ENCODE results near the gene PHYHD1.

The PHYHD1 gene

GRCh38 chr9:128921881-128922763 is 1.3 kb downstream of the PHYHD1 start:
- no peak overlapping the region for H3K27ac ChIP-seq (ENCODE audit: low read length)
- DNase-seq (ENCODE audit: low read depth, low spot score), result peak; percentile 74

GRCh38 chr9:128923493-128923883 is 2.7 kb downstream of the PHYHD1 start:
- H3K4me3 ChIP-seq (ENCODE audit: low read length), result no peak overlapping the region
- H3K27me3 ChIP-seq (ENCODE audit: control insufficient read depth, insufficient read depth, low read length), result no peaks in the 10 kb centered on the region
- no CpG with 5 or more reads among the region's 6 CpGs for WGBS (ENCODE audit: insufficient coverage, insufficient read length)
- no peaks in the 10 kb centered on the region for H3K36me3 ChIP-seq (ENCODE audit: control insufficient read depth, insufficient read depth, low read length)
- H3K4me1 ChIP-seq (ENCODE audit: control insufficient read depth, insufficient read depth, low read length), result 0 out of 2 replicates have a peak, but pooled peaks cover 1% of the 10 kb centered on the region
- H3K27ac ChIP-seq (ENCODE audit: low read length), result no peak overlapping the region
- H3K9me3 ChIP-seq (ENCODE audit: control insufficient read depth, insufficient read depth, low read length), result no peaks in the 10 kb centered on the region
- no peak for DNase-seq (ENCODE audit: low read depth, low spot score)

More at GRCh38 chr9:128921881-128922763, 1.3 kb downstream of the PHYHD1 start:
- Histone ChIP-seq H3K9me3 (ENCODE audit: control insufficient read depth, insufficient read depth, low read length) (no peaks in the 10 kb centered on the region), H3K36me3 (ENCODE audit: control insufficient read depth, insufficient read depth, low read length) (peaks cover 10% of the 10 kb centered on the region), H3K4me1 (ENCODE audit: control insufficient read depth, insufficient read depth, low read length) (peaks cover 1% of the 10 kb centered on the region; the same call in 1 of the 2 replicates), H3K27me3 (ENCODE audit: control insufficient read depth, insufficient read depth, low read length) (no peaks in the 10 kb centered on the region), H3K4me3 (ENCODE audit: low read length) (peak overlapping the region; percentile 69; the same call in 1 of the 2 replicates)
- no CpG with 5 or more reads among the region's 32 CpGs for WGBS (ENCODE audit: insufficient coverage, insufficient read length)

GRCh38 chr9:128927731-128928411 is 7.1 kb downstream of the PHYHD1 start:
- no peak overlapping the region for H3K27ac ChIP-seq (ENCODE audit: low read length)
- no peak for DNase-seq (ENCODE audit: low read depth, low spot score)

GRCh38 chr9:128928624-128929023 is 7.8 kb downstream of the PHYHD1 start:
- Histone ChIP-seq H3K27ac (ENCODE audit: low read length) (no peak overlapping the region), H3K27me3 (ENCODE audit: control insufficient read depth, insufficient read depth, low read length) (no peaks in the 10 kb centered on the region), H3K4me1 (ENCODE audit: control insufficient read depth, insufficient read depth, low read length) (no peaks in the 10 kb centered on the region), H3K9me3 (ENCODE audit: control insufficient read depth, insufficient read depth, low read length) (no peaks in the 10 kb centered on the region), H3K36me3 (ENCODE audit: control insufficient read depth, insufficient read depth, low read length) (no peaks in the 10 kb centered on the region), H3K4me3 (ENCODE audit: low read length) (no peak overlapping the region)
- DNase-seq (ENCODE audit: low read depth, low spot score), result no peak
- WGBS (ENCODE audit: insufficient coverage, insufficient read length), result no CpG with 5 or more reads among the region's 2 CpGs

More at GRCh38 chr9:128927731-128928411, 7.1 kb downstream of the PHYHD1 start:
- Histone ChIP-seq H3K9me3 (ENCODE audit: control insufficient read depth, insufficient read depth, low read length) (no peaks in the 10 kb centered on the region), H3K4me1 (ENCODE audit: control insufficient read depth, insufficient read depth, low read length) (no peaks in the 10 kb centered on the region), H3K4me3 (ENCODE audit: low read length) (no peak overlapping the region), H3K36me3 (ENCODE audit: control insufficient read depth, insufficient read depth, low read length) (no peaks in the 10 kb centered on the region), H3K27me3 (ENCODE audit: control insufficient read depth, insufficient read depth, low read length) (no peaks in the 10 kb centered on the region)
- WGBS (ENCODE audit: insufficient coverage, insufficient read length), result no CpG with 5 or more reads among the region's 10 CpGs

GRCh38 chr9:128929560-128929959 is 8.8 kb downstream of the PHYHD1 start:
- WGBS (ENCODE audit: insufficient coverage, insufficient read length), result no CpG with 5 or more reads among the region's 4 CpGs
- H3K4me3 ChIP-seq (ENCODE audit: low read length), result no peak overlapping the region
- H3K36me3 ChIP-seq (ENCODE audit: control insufficient read depth, insufficient read depth, low read length), result no peaks in the 10 kb centered on the region
- no peaks in the 10 kb centered on the region for H3K4me1 ChIP-seq (ENCODE audit: control insufficient read depth, insufficient read depth, low read length)
- H3K27ac ChIP-seq (ENCODE audit: low read length), result no peak overlapping the region
- no peak for DNase-seq (ENCODE audit: low read depth, low spot score)
- no peaks in the 10 kb centered on the region for H3K9me3 ChIP-seq (ENCODE audit: control insufficient read depth, insufficient read depth, low read length)
- no peaks in the 10 kb centered on the region for H3K27me3 ChIP-seq (ENCODE audit: control insufficient read depth, insufficient read depth, low read length)

GRCh38 chr9:128933731-128934130 is 12.9 kb downstream of the PHYHD1 start:
- no peaks in the 10 kb centered on the region for H3K27me3 ChIP-seq (ENCODE audit: control insufficient read depth, insufficient read depth, low read length)
- H3K9me3 ChIP-seq (ENCODE audit: control insufficient read depth, insufficient read depth, low read length), result no peaks in the 10 kb centered on the region
- H3K4me3 ChIP-seq (ENCODE audit: low read length), result no peak overlapping the region
- WGBS (ENCODE audit: insufficient coverage, insufficient read length), result no CpG with 5 or more reads among the region's 5 CpGs
- H3K4me1 ChIP-seq (ENCODE audit: control insufficient read depth, insufficient read depth, low read length), result no peaks in the 10 kb centered on the region
- no peaks in the 10 kb centered on the region for H3K36me3 ChIP-seq (ENCODE audit: control insufficient read depth, insufficient read depth, low read length)
- H3K27ac ChIP-seq (ENCODE audit: low read length), result no peak overlapping the region
- DNase-seq (ENCODE audit: low read depth, low spot score), result no peak

GRCh38 chr9:128936171-128936865 is 15.5 kb downstream of the PHYHD1 start:
- Histone ChIP-seq H3K27ac (ENCODE audit: low read length) (no peak overlapping the region), H3K9me3 (ENCODE audit: control insufficient read depth, insufficient read depth, low read length) (no peaks in the 10 kb centered on the region), H3K36me3 (ENCODE audit: control insufficient read depth, insufficient read depth, low read length) (no peaks in the 10 kb centered on the region), H3K4me1 (ENCODE audit: control insufficient read depth, insufficient read depth, low read length) (no peaks in the 10 kb centered on the region), H3K4me3 (ENCODE audit: low read length) (no peak overlapping the region), H3K27me3 (ENCODE audit: control insufficient read depth, insufficient read depth, low read length) (no peaks in the 10 kb centered on the region)
- WGBS (ENCODE audit: insufficient coverage, insufficient read length), result no CpG with 5 or more reads among the region's 11 CpGs
- no peak for DNase-seq (ENCODE audit: low read depth, low spot score)

GRCh38 chr9:128937310-128938165 is 16.8 kb downstream of the PHYHD1 start:
- H3K27ac ChIP-seq (ENCODE audit: low read length), result no peak overlapping the region
- H3K4me1 ChIP-seq (ENCODE audit: control insufficient read depth, insufficient read depth, low read length), result no peaks in the 10 kb centered on the region
- H3K4me3 ChIP-seq (ENCODE audit: low read length), result no peak overlapping the region
- H3K27me3 ChIP-seq (ENCODE audit: control insufficient read depth, insufficient read depth, low read length), result no peaks in the 10 kb centered on the region
- no peak for DNase-seq (ENCODE audit: low read depth, low spot score)
- no peaks in the 10 kb centered on the region for H3K36me3 ChIP-seq (ENCODE audit: control insufficient read depth, insufficient read depth, low read length)
- no peaks in the 10 kb centered on the region for H3K9me3 ChIP-seq (ENCODE audit: control insufficient read depth, insufficient read depth, low read length)
- no CpG with 5 or more reads among the region's 9 CpGs for WGBS (ENCODE audit: insufficient coverage, insufficient read length)

- H3K27ac ChIP-seq (ENCODE audit: low read length), result no peak overlapping the region
- H3K4me3 ChIP-seq (ENCODE audit: low read length), result no peak overlapping the region
- H3K9me3 ChIP-seq (ENCODE audit: control insufficient read depth, insufficient read depth, low read length), result no peaks in the 10 kb centered on the region
- no peaks in the 10 kb centered on the region for H3K27me3 ChIP-seq (ENCODE audit: control insufficient read depth, insufficient read depth, low read length)
- H3K36me3 ChIP-seq (ENCODE audit: control insufficient read depth, insufficient read depth, low read length), result no peaks in the 10 kb centered on the region
- no CpG with 5 or more reads among the region's 15 CpGs for WGBS (ENCODE audit: insufficient coverage, insufficient read length)
- DNase-seq (ENCODE audit: low read depth, low spot score), result no peak
- no peaks in the 10 kb centered on the region for H3K4me1 ChIP-seq (ENCODE audit: control insufficient read depth, insufficient read depth, low read length)
Observed at GRCh38 chr9:128940271-128940921, 19.6 kb downstream of the PHYHD1 start.

Data from iPS DF 6.9 (cell line).